ENCODE measurements around the gene OR5C1. TPM values are rescaled to one million over a fixed set of nuclear protein-coding genes. Genes with fewer than 3 reads are reported as not detected.

The OR5C1 gene
- total and polyA plus RNA-seq, 7 experiments from 2014 or later: not detected

GRCh38 chr9:122780026-122780425, 8.7 kb upstream of the OR5C1 start:
- H3K9me3 ChIP-seq (ENCODE audit: control insufficient read depth in 2 of 3, low read length in 3 of 3): no peaks in the 10 kb centered on the region
- no peak overlapping the region for H3K4me3 ChIP-seq (ENCODE audit: low read length)

GRCh38 chr9:122781671-122782070, 7.1 kb upstream of the OR5C1 start:
- H3K9me3 Mint-ChIP-seq: no peaks in the 10 kb centered on the region
- CTCF ChIA-PET: no interaction called here
- intact Hi-C loops (cut with micrococcal nuclease): no loop called here

More at GRCh38 chr9:122780026-122780425, 8.7 kb upstream of the OR5C1 start:
- H3K27me3 ChIP-seq (ENCODE audit: control insufficient read depth in 2 of 2, insufficient read depth in 2 of 2, low read length in 2 of 2): no peaks in the 10 kb centered on the region
- Mint-ChIP-seq H3K27ac (no peak overlapping the region), H3K4me1 (no peaks in the 10 kb centered on the region), H3K9me3 (no peaks in the 10 kb centered on the region), H3K27me3 (no peaks in the 10 kb centered on the region), H3K4me3 (no peak overlapping the region), H3K36me3 (no peaks in the 10 kb centered on the region)
- H3K27ac ChIP-seq (ENCODE audit: low read depth, low read length): no peak overlapping the region
- intact Hi-C loops (cut with micrococcal nuclease): no loop called here
- H3K36me3 ChIP-seq (ENCODE audit: control insufficient read depth in 2 of 3, insufficient read depth in 3 of 3, low read length in 3 of 3): no peaks in the 10 kb centered on the region
- no peak for ATAC-seq
- ChIA-PET CTCF (no interaction called here), POLR2A (no interaction called here)
- no peak for DNase-seq
- no peaks in the 10 kb centered on the region for H3K4me1 ChIP-seq (ENCODE audit: control insufficient read depth in 2 of 2, insufficient read depth in 2 of 2, low read length in 2 of 2)

GRCh38 chr9:122785269-122785668, 3.5 kb upstream of the OR5C1 start:
- Mint-ChIP-seq H3K9me3 (no peaks in the 10 kb centered on the region), H3K27me3 (no peaks in the 10 kb centered on the region), H3K27ac (no peak overlapping the region), H3K4me1 (no peaks in the 10 kb centered on the region), H3K4me3 (no peak overlapping the region), H3K36me3 (peaks cover 0 to 3% (median 2%) of the 10 kb centered on the region in 5 donors)
- ChIA-PET CTCF (no interaction called here), POLR2A (no interaction called here)
- Histone ChIP-seq H3K4me3 (ENCODE audit: low read length) (no peak overlapping the region), H3K27ac (ENCODE audit: low read depth, low read length) (no peak overlapping the region), H3K9me3 (ENCODE audit: control insufficient read depth in 2 of 3, low read length in 3 of 3) (no peaks in the 10 kb centered on the region), H3K27me3 (ENCODE audit: control insufficient read depth in 2 of 2, insufficient read depth in 2 of 2, low read length in 2 of 2) (no peaks in the 10 kb centered on the region), H3K4me1 (ENCODE audit: control insufficient read depth in 2 of 2, insufficient read depth in 2 of 2, low read length in 2 of 2) (no peaks in the 10 kb centered on the region), H3K36me3 (ENCODE audit: control insufficient read depth in 2 of 3, insufficient read depth in 3 of 3, low read length in 3 of 3) (no peaks in the 10 kb centered on the region)
- intact Hi-C loops (cut with micrococcal nuclease): no loop called here
- ATAC-seq: no peak
- no peak for DNase-seq

More at GRCh38 chr9:122781671-122782070, 7.1 kb upstream of the OR5C1 start:
- Histone ChIP-seq H3K36me3 (ENCODE audit: control insufficient read depth in 2 of 3, insufficient read depth in 3 of 3, low read length in 3 of 3) (no peaks in the 10 kb centered on the region), H3K27ac (ENCODE audit: low read depth, low read length) (no peak overlapping the region), H3K27me3 (ENCODE audit: control insufficient read depth in 2 of 2, insufficient read depth in 2 of 2, low read length in 2 of 2) (no peaks in the 10 kb centered on the region), H3K4me1 (ENCODE audit: control insufficient read depth in 2 of 2, insufficient read depth in 2 of 2, low read length in 2 of 2) (no peaks in the 10 kb centered on the region), H3K9me3 (ENCODE audit: control insufficient read depth in 2 of 3, low read length in 3 of 3) (no peaks in the 10 kb centered on the region), H3K4me3 (ENCODE audit: low read length) (no peak overlapping the region)
- Mint-ChIP-seq H3K27ac (no peak overlapping the region), H3K4me1 (no peaks in the 10 kb centered on the region), H3K36me3 (no peaks in the 10 kb centered on the region), H3K4me3 (no peak overlapping the region), H3K27me3 (no peaks in the 10 kb centered on the region)
- DNase-seq: no peak
- ATAC-seq: no peak
- POLR2A ChIA-PET: no interaction called here

DNA sequence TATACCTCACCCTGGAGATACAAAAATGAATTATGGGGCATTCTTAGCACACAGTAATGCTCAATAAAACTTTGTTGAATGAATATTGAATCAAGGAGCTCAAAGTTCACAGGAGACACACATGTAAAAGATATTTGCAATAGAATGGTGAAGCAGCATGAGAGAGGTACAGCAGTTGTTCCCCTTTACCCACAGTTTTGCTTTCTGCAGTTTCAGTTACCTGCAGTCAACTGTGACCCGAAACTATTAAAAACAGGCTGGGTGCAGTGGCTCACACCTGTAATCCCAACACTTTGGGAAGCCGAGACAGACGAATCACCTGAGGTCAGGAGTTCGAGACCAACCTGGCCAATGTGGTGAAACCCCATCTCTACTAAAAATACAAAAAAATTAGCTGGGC, 2.4 kb upstream of the OR5C1 start:
- Histone ChIP-seq H3K27me3 (ENCODE audit: control insufficient read depth in 2 of 2, insufficient read depth in 2 of 2, low read length in 2 of 2) (no peaks in the 10 kb centered on the region), H3K4me1 (ENCODE audit: control insufficient read depth in 2 of 2, insufficient read depth in 2 of 2, low read length in 2 of 2) (no peaks in the 10 kb centered on the region), H3K9me3 (ENCODE audit: control insufficient read depth in 2 of 3, low read length in 3 of 3) (no peaks in the 10 kb centered on the region), H3K4me3 (ENCODE audit: low read length) (no peak overlapping the region), H3K27ac (ENCODE audit: low read depth, low read length) (no peak overlapping the region), H3K36me3 (ENCODE audit: control insufficient read depth in 2 of 3, insufficient read depth in 3 of 3, low read length in 3 of 3) (no peaks in the 10 kb centered on the region)
- intact Hi-C loops (cut with micrococcal nuclease): no loop called here
- Mint-ChIP-seq H3K9me3 (no peaks in the 10 kb centered on the region), H3K36me3 (peaks cover 0 to 4% (median 3%) of the 10 kb centered on the region in 5 donors), H3K27ac (no peak overlapping the region), H3K4me1 (no peaks in the 10 kb centered on the region), H3K4me3 (no peak overlapping the region), H3K27me3 (no peaks in the 10 kb centered on the region)
- DNase-seq (no peak), ATAC-seq (no peak)
- ChIA-PET POLR2A (no interaction called here), CTCF (no interaction called here)

GRCh38 chr9:122789256-122790046, 718 bp downstream of the OR5C1 start:
- H3K27ac Mint-ChIP-seq: no peak overlapping the region
- H3K27me3 Mint-ChIP-seq: no peaks in the 10 kb centered on the region
- CTCF ChIA-PET: no interaction called here
- ATAC-seq (no peak), DNase-seq (no peak)
- POLR2A ChIA-PET: interaction anchor here (0.6 kb wide), 1 partner anchor 38 kb away, joined by 3 read pairs; no protein-coding TSS in a partner anchor
- peaks cover 0 to 4% (median 3%) of the 10 kb centered on the region in 5 donors for H3K36me3 Mint-ChIP-seq
- intact Hi-C loops (cut with micrococcal nuclease): no loop called here
- no peak overlapping the region for H3K4me3 Mint-ChIP-seq
- no peaks in the 10 kb centered on the region for H3K4me1 Mint-ChIP-seq
- no peaks in the 10 kb centered on the region for H3K4me1 ChIP-seq (ENCODE audit: control insufficient read depth in 2 of 2, insufficient read depth in 2 of 2, low read length in 2 of 2)
- H3K4me3 ChIP-seq (ENCODE audit: low read length): no peak overlapping the region
- H3K9me3 ChIP-seq (ENCODE audit: control insufficient read depth in 2 of 3, low read length in 3 of 3): no peaks in the 10 kb centered on the region
- H3K36me3 ChIP-seq (ENCODE audit: control insufficient read depth in 2 of 3, insufficient read depth in 3 of 3, low read length in 3 of 3): no peaks in the 10 kb centered on the region
- no peaks in the 10 kb centered on the region for H3K27me3 ChIP-seq (ENCODE audit: control insufficient read depth in 2 of 2, insufficient read depth in 2 of 2, low read length in 2 of 2)
- no peaks in the 10 kb centered on the region for H3K9me3 Mint-ChIP-seq
- H3K27ac ChIP-seq (ENCODE audit: low read depth, low read length): no peak overlapping the region

- Mint-ChIP-seq H3K9me3 (peaks cover 0 to 1% (median 0%) of the 10 kb centered on the region in 11 donors), H3K4me1 (no peaks in the 10 kb centered on the region), H3K36me3 (peaks cover 0 to 4% (median under 1%) of the 10 kb centered on the region in 5 donors), H3K4me3 (no peak overlapping the region), H3K27me3 (no peaks in the 10 kb centered on the region), H3K27ac (no peak overlapping the region)
- intact Hi-C loops (cut with micrococcal nuclease): no loop called here
- ATAC-seq (no peak), DNase-seq (no peak)
- Histone ChIP-seq H3K27me3 (ENCODE audit: control insufficient read depth in 2 of 2, insufficient read depth in 2 of 2, low read length in 2 of 2) (no peaks in the 10 kb centered on the region), H3K27ac (ENCODE audit: low read depth, low read length) (no peak overlapping the region), H3K36me3 (ENCODE audit: control insufficient read depth in 2 of 3, insufficient read depth in 3 of 3, low read length in 3 of 3) (no peaks in the 10 kb centered on the region), H3K9me3 (ENCODE audit: control insufficient read depth in 2 of 3, low read length in 3 of 3) (no peaks in the 10 kb centered on the region), H3K4me1 (ENCODE audit: control insufficient read depth in 2 of 2, insufficient read depth in 2 of 2, low read length in 2 of 2) (no peaks in the 10 kb centered on the region), H3K4me3 (ENCODE audit: low read length) (no peak overlapping the region)
- ChIA-PET CTCF (no interaction called here), POLR2A (no interaction called here)
Measured at GRCh38 chr9:122791872-122792669, 3.3 kb downstream of the OR5C1 start.
